ACC112 (cell line): ENCODE data around the gene CGB1.

Source experiments
- H2AFZ ChIP-seq: fragments of 200-600 bp; sonication (generic); one replicate; pipeline ENCODE4 v1.6.0; 2017; ENCODE audit warnings: antibody characterized with exemption, low read length; ENCODE audit not compliant: unreplicated experiment
- H3K27ac ChIP-seq: fragments of 200-600 bp; sonication (generic); 2 replicates; pipeline ENCODE4 v1.5.1; 2014; ENCODE audit warnings: low read depth, mild to moderate bottlenecking, antibody characterized with exemption, low read length, moderate library complexity
- H3K27me3 ChIP-seq: fragments of 200-600 bp; sonication (generic); 2 replicates; pipeline ENCODE4 v1.6.1; 2014; ENCODE audit warnings: mild to moderate bottlenecking, antibody characterized with exemption, low read length, moderate library complexity, mixed read lengths; ENCODE audit not compliant: insufficient read depth
- H3K36me3 ChIP-seq: fragments of 200-600 bp; sonication (generic); 2 replicates; pipeline ENCODE4 v1.6.1; 2016; ENCODE audit warnings: mild to moderate bottlenecking, antibody characterized with exemption, low read length, moderate library complexity, mixed read lengths; ENCODE audit not compliant: insufficient read depth
- H3K4me1 ChIP-seq: fragments of 200-600 bp; sonication (generic); one replicate; pipeline ENCODE4 v1.6.1; 2016; ENCODE audit warnings: low read length, mixed read lengths; ENCODE audit not compliant: insufficient read depth, unreplicated experiment, control insufficient read depth
- H3K4me3 ChIP-seq: fragments of 200-600 bp; sonication (generic); 2 replicates; pipeline ENCODE4 v1.5.1; 2014; ENCODE audit warnings: mild to moderate bottlenecking, low read depth, low read length
- H3K79me2 ChIP-seq: fragments of 200-600 bp; sonication (generic); one replicate; pipeline ENCODE4 v1.6.0; 2016; ENCODE audit warnings: low read length; ENCODE audit not compliant: control insufficient read depth, unreplicated experiment, insufficient read depth

The CGB1 gene

DNA sequence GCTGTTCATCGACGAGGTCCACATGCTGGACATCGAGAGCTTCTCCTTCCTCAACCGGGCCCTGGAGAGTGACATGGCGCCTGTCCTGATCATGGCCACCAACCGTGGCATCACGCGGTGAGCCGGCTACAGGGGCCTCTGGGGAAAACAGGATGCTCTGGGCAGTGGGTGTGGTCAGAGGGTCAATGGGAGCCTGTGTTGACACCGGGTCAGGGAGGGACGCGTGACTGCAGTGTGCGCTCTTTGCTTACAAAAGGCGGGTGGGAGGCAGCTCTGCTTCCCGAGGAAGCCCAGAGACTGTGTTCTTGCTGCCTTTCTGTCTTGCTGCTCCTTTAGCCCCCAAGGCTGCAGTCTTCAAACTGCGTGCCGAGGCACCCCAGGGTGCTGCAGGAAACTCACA, 25.5 kb downstream of the CGB1 start:
- H2AFZ ChIP-seq, result no peak overlapping the region
- no peaks in the 10 kb centered on the region for H3K79me2 ChIP-seq
- H3K4me1 ChIP-seq, result no peaks in the 10 kb centered on the region
- H3K36me3 ChIP-seq, result no peaks in the 10 kb centered on the region
- H3K4me3 ChIP-seq, result no peak overlapping the region
- no peak overlapping the region for H3K27ac ChIP-seq
- H3K27me3 ChIP-seq, result no peaks in the 10 kb centered on the region

- Histone ChIP-seq H3K4me3 (no peak overlapping the region), H2AFZ (no peak overlapping the region), H3K27me3 (no peaks in the 10 kb centered on the region), H3K79me2 (no peaks in the 10 kb centered on the region), H3K4me1 (no peaks in the 10 kb centered on the region), H3K27ac (no peak overlapping the region), H3K36me3 (no peaks in the 10 kb centered on the region)
These were observed 26.2 kb downstream of the CGB1 start for GRCh38 chr19:49010453-49010852.

- Histone ChIP-seq H3K4me3 (no peak overlapping the region), H3K79me2 (no peaks in the 10 kb centered on the region), H3K27me3 (no peaks in the 10 kb centered on the region), H2AFZ (no peak overlapping the region), H3K36me3 (no peaks in the 10 kb centered on the region), H3K4me1 (no peaks in the 10 kb centered on the region), H3K27ac (no peak overlapping the region)
These were observed 26.9 kb downstream of the CGB1 start for GRCh38 chr19:49009828-49010227.

GRCh38 chr19:49006905-49007304, 29.8 kb downstream of the CGB1 start:
- Histone ChIP-seq H3K27ac (no peak overlapping the region), H3K36me3 (peaks cover 4% of the 10 kb centered on the region; the same call in 1 of the 2 replicates), H3K4me3 (no peak overlapping the region), H3K4me1 (no peaks in the 10 kb centered on the region), H3K79me2 (no peaks in the 10 kb centered on the region), H2AFZ (no peak overlapping the region), H3K27me3 (no peaks in the 10 kb centered on the region)

DNA sequence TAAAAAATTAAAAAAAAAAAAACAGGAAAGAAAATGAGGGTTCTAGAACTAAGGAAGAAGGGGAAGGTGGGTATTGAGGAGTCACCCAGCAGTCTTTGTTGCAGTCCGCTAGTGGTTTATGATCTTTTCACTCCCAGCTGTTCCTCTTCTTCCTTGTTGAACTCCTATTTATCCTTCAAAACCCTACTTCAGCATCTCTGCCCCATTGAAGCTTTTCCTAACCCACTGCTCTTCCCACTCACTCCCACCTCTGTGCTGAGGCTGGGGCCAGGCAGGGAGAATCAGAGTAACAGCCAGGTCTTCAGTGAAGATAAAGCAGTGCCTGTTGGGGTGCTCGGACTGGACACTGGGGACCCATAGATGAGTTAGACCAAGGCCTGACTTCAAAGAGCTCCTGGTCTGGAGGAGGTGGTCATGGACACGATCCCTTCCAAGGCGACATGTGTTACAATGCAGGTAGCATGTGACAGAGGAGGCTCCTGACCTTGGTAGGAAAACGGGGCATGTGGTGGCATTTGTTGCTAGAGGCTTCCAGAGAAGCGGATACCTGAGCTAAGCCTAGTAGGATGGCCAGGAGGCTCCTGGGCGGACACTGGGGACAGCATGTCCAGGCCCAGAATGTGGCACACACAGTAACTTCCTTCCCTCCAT, 31.6 kb downstream of the CGB1 start:
- Histone ChIP-seq H3K79me2 (no peaks in the 10 kb centered on the region), H3K27me3 (no peaks in the 10 kb centered on the region), H3K4me3 (no peak overlapping the region), H2AFZ (no peak overlapping the region), H3K36me3 (peaks cover 4% of the 10 kb centered on the region; the same call in 1 of the 2 replicates), H3K27ac (no peak overlapping the region), H3K4me1 (no peaks in the 10 kb centered on the region)

DNA sequence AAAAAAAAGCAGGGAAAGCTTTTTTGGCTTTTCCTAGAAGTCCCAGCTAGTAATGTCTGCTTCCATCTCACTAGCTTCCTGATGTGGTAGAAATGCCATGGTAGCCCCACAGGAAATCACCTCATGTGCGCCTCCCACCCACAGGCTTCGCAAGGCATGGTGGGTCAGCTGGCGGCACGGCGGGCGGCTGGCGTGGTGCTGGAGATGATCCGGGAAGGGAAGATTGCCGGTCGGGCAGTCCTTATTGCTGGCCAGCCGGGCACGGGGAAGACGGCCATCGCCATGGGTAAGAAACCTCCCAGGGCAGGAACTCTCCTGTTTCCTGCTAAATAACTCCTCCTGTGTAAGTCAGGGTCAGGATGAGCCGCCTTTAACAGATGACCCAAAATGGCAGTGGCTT, 32.6 kb downstream of the CGB1 start:
- Histone ChIP-seq H3K4me1 (no peaks in the 10 kb centered on the region), H3K36me3 (peaks cover 4% of the 10 kb centered on the region; the same call in 1 of the 2 replicates), H3K4me3 (no peak overlapping the region), H3K79me2 (no peaks in the 10 kb centered on the region), H3K27ac (no peak overlapping the region), H3K27me3 (no peaks in the 10 kb centered on the region), H2AFZ (no peak overlapping the region)

GRCh38 chr19:48999481-49000325, 37.0 kb downstream of the CGB1 start:
- Histone ChIP-seq H3K4me3 (no peak overlapping the region), H3K79me2 (peaks cover 26% of the 10 kb centered on the region), H2AFZ (no peak overlapping the region), H3K4me1 (peaks cover 4% of the 10 kb centered on the region), H3K27me3 (no peaks in the 10 kb centered on the region), H3K36me3 (peaks cover 4% of the 10 kb centered on the region; the same call in 1 of the 2 replicates), H3K27ac (no peak overlapping the region)

GRCh38 chr19:48997972-48998371, 38.7 kb downstream of the CGB1 start:
- Histone ChIP-seq H3K79me2 (peaks cover 36% of the 10 kb centered on the region), H3K36me3 (no peaks in the 10 kb centered on the region), H3K27me3 (no peaks in the 10 kb centered on the region), H3K27ac (no peak overlapping the region), H3K4me3 (no peak overlapping the region), H3K4me1 (peaks cover 4% of the 10 kb centered on the region), H2AFZ (no peak overlapping the region)

- H2AFZ ChIP-seq, result no peak overlapping the region
- no peaks in the 10 kb centered on the region for H3K36me3 ChIP-seq
- H3K4me1 ChIP-seq, result peaks cover 8% of the 10 kb centered on the region
- H3K4me3 ChIP-seq, result peak overlapping the region; percentile 91
- H3K79me2 ChIP-seq, result peaks cover 66% of the 10 kb centered on the region
- no peaks in the 10 kb centered on the region for H3K27me3 ChIP-seq
- H3K27ac ChIP-seq, result peak overlapping the region; percentile 72
These were observed 42.7 kb downstream of the CGB1 start for GRCh38 chr19:48994035-48994386.

- no peak within 1 kb of the TSS for H2AFZ ChIP-seq
- peak within 1 kb of the TSS; percentile 72 for H3K27ac ChIP-seq
- peaks cover 66% of the 10 kb centered on the region for H3K79me2 ChIP-seq
- no peaks in the 10 kb centered on the region for H3K36me3 ChIP-seq
- H3K27me3 ChIP-seq, result no peaks in the 10 kb centered on the region
- peak within 1 kb of the TSS; percentile 91 for H3K4me3 ChIP-seq
- H3K4me1 ChIP-seq, result peaks cover 8% of the 10 kb centered on the region
These were observed 43.3 kb downstream of the CGB1 start, which contains the start of the genes GYS1 and RUVBL2 for GRCh38 chr19:48993175-48994034. GYS1 (minus strand) TSS chr19:48993309; CDS start chr19:48993112, 197 bp downstream. RUVBL2 (plus strand) TSS chr19:48993887; CDS start chr19:48993912, 25 bp downstream.
